ENCODE results near the gene SCRT2. TPM values are rescaled to one million over a fixed set of nuclear protein-coding genes. Genes with fewer than 3 reads are reported as not detected.
A peak's percentile ranks its signal among the peaks of the same experiment; 100 is the strongest.

Gene SCRT2
- total RNA-seq, 1 donor from 2014 or later = 1.6 TPM

- FAIRE-seq (no peak), DNase-seq (ENCODE audit: low spot score in 2 of 2) (no peak)
These were observed 39.7 kb downstream of the SCRT2 start for GRCh38 chr20:635893-636338.

GRCh38 chr20:635028-635892, 40.3 kb downstream of the SCRT2 start:
- no peak for FAIRE-seq
- no peak for DNase-seq (ENCODE audit: low spot score in 2 of 2)

- DNase-seq (ENCODE audit: low spot score in 2 of 2) (peak in 1 of 2 donors; percentile 50), FAIRE-seq (no peak)
These were observed 41.3 kb downstream of the SCRT2 start for GRCh38 chr20:634148-634925.

- FAIRE-seq = no peak
- no peak for DNase-seq (ENCODE audit: low spot score in 2 of 2)
These were observed 44.5 kb downstream of the SCRT2 start for GRCh38 chr20:631101-631500.

- no peak for FAIRE-seq
These were observed 49.0 kb downstream of the SCRT2 start for GRCh38 chr20:626579-626978.

GRCh38 chr20:625360-625932, 50.2 kb downstream of the SCRT2 start:
- FAIRE-seq (no peak), DNase-seq (ENCODE audit: low spot score in 2 of 2) (no peak)

More at GRCh38 chr20:626579-626978, 49.0 kb downstream of the SCRT2 start:
- no peak for DNase-seq (ENCODE audit: low spot score in 2 of 2)

GRCh38 chr20:623704-624103, 51.9 kb downstream of the SCRT2 start:
- FAIRE-seq = no peak
- no peak for DNase-seq (ENCODE audit: low spot score in 2 of 2)

GRCh38 chr20:623021-623420, 52.6 kb downstream of the SCRT2 start:
- no peak for DNase-seq (ENCODE audit: low spot score in 2 of 2)
- FAIRE-seq = no peak

- FAIRE-seq = no peak
These were observed 53.4 kb downstream of the SCRT2 start for GRCh38 chr20:622161-622560.

GRCh38 chr20:621125-621756, 54.4 kb downstream of the SCRT2 start:
- DNase-seq (ENCODE audit: low spot score in 2 of 2) = no peak
- no peak for FAIRE-seq

More at GRCh38 chr20:622161-622560, 53.4 kb downstream of the SCRT2 start:
- DNase-seq (ENCODE audit: low spot score in 2 of 2) = no peak

GRCh38 chr20:620246-620645, 55.4 kb downstream of the SCRT2 start:
- DNase-seq (ENCODE audit: low spot score in 2 of 2) (no peak), FAIRE-seq (no peak)

GRCh38 chr20:618980-619379, 56.6 kb downstream of the SCRT2 start:
- DNase-seq (ENCODE audit: low spot score in 2 of 2) (no peak), FAIRE-seq (no peak)

GRCh38 chr20:617934-618690, 57.5 kb downstream of the SCRT2 start:
- DNase-seq (ENCODE audit: low spot score in 2 of 2) = no peak

GRCh38 chr20:615514-615913, 60.1 kb downstream of the SCRT2 start:
- DNase-seq (ENCODE audit: low spot score in 2 of 2) (no peak), FAIRE-seq (no peak)

More at GRCh38 chr20:617934-618690, 57.5 kb downstream of the SCRT2 start:
- FAIRE-seq = no peak

GRCh38 chr20:611843-612185, 63.8 kb downstream of the SCRT2 start:
- DNase-seq (ENCODE audit: low spot score in 2 of 2) (no peak), FAIRE-seq (no peak)

Other genes starting within 250 kb of the SCRT2 start
- gene TBC1D20, start 213.3 kb downstream of the SCRT2 start, total RNA-seq = 12.6 TPM
- gene CSNK2A1, start 132.0 kb downstream of the SCRT2 start, total RNA-seq = 179 TPM
- under 0.01 TPM for gene TCF15, start 65.5 kb downstream of the SCRT2 start, total RNA-seq
- gene SRXN1, start 22.6 kb downstream of the SCRT2 start, total RNA-seq = 12.6 TPM
- gene SLC52A3, start 92.7 kb upstream of the SCRT2 start, total RNA-seq = under 0.01 TPM
- 8.6 TPM for gene FAM110A, start 157.9 kb upstream of the SCRT2 start, total RNA-seq
- not detected for gene ANGPT4, start 240.5 kb upstream of the SCRT2 start, total RNA-seq